Prostate gland (tissue), 2 donors: Measurements from ENCODE around the gene TSEN2.

ENCODE experiments used
- CTCF ChIP-seq, 4 experiments: fragments of 200-600 bp in 2 of 4; fragments of 450-650 bp in 2 of 4; sonication (generic) in 2 of 4; IDR thresholded peaks; 1 replicate in 3 of 4; 2 replicates in 1 of 4; pipeline ENCODE4 v1.5.1; 2016 to 2019; ENCODE audit warnings: antibody characterized with exemption in 4 of 4, mild to moderate bottlenecking in 2 of 4, moderate library complexity in 2 of 4
- POLR2AphosphoS5 ChIP-seq: sonication (generic); formaldehyde crosslinking; IDR thresholded peaks from one replicate; pipeline ENCODE4 v1.6.1; 2017; ENCODE audit warnings: antibody characterized with exemption

DNA sequence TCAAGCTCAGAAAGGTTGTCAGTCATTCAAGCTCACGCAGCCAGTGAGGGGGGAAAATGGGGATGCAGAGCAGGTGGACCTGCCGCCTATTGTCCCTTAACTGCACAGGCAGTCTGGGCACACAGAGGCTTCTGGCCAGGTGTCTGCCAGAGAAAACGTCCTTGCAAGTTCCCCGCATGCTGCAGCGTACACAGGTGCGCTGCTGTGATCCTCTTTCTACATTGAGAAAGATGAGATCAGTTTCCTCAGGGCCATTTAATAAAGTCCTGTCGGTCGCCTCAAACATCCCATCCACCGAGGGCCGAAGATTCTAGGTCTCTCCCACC lies 445 bp upstream of the TSEN2 start:
- TF ChIP-seq CTCF (IDR thresholded peaks at IDR 0.05) (no peak), POLR2AphosphoS5 (no peak)
